Kidney epithelial cell (primary cell): ENCODE data around the gene SLC25A51. TPM values are rescaled to one million over a fixed set of nuclear protein-coding genes. Genes with fewer than 3 reads are reported as not detected.

Experiments used
- DNase-seq: peaks from one replicate; pipeline ENCODE4 v3.0.0-alpha.2; 2010; ENCODE audit warnings: low read depth
- H3K27me3 ChIP-seq: 2 replicates; pipeline ENCODE4 v1.6.0; 2011; ENCODE audit warnings: low read length; ENCODE audit not compliant: control insufficient read depth, insufficient read depth
- H3K36me3 ChIP-seq: 2 replicates; pipeline ENCODE4 v1.5.1; 2011; ENCODE audit warnings: low read length; ENCODE audit not compliant: control insufficient read depth, insufficient read depth
- H3K4me3 ChIP-seq: 2 replicates; pipeline ENCODE4 v1.5.1; 2011; ENCODE audit warnings: low read depth, mild to moderate bottlenecking, control low read depth, low read length
- total RNA-seq: library from RNA; depleted of rRNA; stranded (reverse); fragments of >200 nt; gene quantifications from 2 replicates; pipeline ENCODE4 v1.2.3, GENCODE V29; 2015
- TF ChIP-seq, protein P1 (sequence below): IDR thresholded peaks from 2 replicates; pipeline ENCODE4 v1.5.1; 2011; ENCODE audit warnings: mild to moderate bottlenecking, moderate library complexity, low read length, control low read depth, inconsistent platforms; ENCODE audit not compliant: insufficient read depth, poor library complexity, severe bottlenecking

SLC25A51 gene
- total RNA-seq, 1 donor from 2014 or later: 36.8 TPM

DNA sequence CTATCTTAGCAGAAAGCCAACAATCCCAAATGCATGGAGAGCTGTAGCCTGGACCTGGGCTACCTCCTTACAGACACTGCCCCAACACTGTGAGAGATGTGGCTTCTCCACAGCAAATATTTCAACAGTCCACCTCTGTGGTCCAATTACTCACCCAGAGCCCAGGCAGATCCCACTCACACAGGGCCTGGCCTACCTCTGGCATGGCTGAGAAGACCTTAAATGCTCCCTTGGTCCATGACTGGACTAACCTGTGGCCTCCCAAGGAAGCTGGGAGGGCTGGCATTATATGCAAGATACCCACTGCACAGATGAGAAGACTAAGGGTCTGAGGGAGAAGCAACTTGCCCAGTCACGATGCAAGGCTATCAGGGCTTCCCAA lies 22.8 kb upstream of the SLC25A51 start:
- Histone ChIP-seq H3K4me3 (no peak overlapping the region), H3K27me3 (no peaks in the 10 kb centered on the region), H3K36me3 (peaks cover 2% of the 10 kb centered on the region)
- DNase-seq: no peak
- TF ChIP-seq, protein P1, sequence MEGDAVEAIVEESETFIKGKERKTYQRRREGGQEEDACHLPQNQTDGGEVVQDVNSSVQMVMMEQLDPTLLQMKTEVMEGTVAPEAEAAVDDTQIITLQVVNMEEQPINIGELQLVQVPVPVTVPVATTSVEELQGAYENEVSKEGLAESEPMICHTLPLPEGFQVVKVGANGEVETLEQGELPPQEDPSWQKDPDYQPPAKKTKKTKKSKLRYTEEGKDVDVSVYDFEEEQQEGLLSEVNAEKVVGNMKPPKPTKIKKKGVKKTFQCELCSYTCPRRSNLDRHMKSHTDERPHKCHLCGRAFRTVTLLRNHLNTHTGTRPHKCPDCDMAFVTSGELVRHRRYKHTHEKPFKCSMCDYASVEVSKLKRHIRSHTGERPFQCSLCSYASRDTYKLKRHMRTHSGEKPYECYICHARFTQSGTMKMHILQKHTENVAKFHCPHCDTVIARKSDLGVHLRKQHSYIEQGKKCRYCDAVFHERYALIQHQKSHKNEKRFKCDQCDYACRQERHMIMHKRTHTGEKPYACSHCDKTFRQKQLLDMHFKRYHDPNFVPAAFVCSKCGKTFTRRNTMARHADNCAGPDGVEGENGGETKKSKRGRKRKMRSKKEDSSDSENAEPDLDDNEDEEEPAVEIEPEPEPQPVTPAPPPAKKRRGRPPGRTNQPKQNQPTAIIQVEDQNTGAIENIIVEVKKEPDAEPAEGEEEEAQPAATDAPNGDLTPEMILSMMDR: no peak

DNA sequence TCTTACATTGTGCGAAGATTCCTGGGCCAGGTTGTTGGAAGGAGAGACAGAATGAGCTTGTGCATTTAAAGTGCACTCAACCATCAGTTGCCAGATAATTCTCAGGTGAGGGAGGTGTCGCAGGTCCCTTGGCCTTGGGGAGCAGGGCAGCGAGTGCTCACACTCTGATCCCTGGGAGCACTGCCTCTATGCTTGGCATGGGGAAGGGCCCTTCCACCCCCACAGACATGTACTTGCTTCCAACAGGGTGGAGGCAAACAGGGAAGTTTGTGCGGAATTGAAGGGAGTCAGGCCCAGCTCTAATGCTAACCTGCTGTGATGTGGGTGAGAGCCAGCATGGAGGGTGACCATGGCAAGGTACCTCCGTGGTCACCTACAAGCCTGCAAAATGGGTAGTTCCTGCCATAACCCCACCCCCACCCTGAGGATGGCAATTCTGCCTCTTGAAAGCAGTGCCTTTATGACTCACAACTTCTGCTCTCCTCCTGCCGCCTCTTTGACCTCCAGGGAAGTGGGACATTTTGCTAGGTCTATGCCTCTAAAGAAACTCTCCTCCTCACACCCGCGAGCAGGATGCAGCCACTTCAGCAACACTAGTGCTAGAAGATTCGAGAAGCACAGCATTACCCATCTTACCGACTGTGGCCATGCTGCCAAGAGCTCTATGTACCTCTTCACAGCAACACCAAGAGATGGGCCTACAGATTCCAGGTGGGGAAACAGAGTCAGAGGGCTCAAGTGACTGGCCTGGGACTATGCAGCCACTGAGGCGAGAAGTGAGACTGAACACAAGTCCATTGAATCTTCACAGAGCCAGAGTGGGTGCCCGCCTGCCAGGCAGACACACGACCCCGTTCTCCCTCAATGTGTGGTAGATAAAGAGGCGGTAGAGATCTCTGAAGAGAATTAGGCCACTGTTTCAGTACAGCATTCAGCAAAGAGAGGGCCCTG lies 22.1 kb upstream of the SLC25A51 start:
- DNase-seq: no peak
- no peaks in the 10 kb centered on the region for H3K27me3 ChIP-seq
- peaks cover 2% of the 10 kb centered on the region for H3K36me3 ChIP-seq
- H3K4me3 ChIP-seq: no peak overlapping the region
- TF ChIP-seq, protein P1: no peak

DNA sequence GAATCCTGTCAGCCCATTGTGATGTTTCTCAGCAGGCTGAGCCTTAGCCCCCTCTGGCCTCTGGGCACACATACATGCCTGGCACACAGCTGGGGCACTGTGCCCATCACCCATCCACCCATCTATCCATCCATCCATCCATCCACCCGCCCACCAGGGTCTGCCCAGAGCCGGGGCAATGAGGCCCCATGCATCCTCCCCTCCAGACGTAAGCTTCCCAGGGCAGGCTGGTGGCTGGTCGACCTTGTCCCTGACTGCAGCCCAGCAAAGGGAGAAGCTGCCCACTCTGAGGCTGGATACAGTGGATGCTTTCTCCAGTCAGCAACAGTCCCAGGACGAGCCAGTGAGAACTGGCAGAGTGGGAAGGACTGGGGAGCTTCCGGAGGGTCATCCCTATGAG lies 21.1 kb upstream of the SLC25A51 start:
- TF ChIP-seq, protein P1: no peak

DNA sequence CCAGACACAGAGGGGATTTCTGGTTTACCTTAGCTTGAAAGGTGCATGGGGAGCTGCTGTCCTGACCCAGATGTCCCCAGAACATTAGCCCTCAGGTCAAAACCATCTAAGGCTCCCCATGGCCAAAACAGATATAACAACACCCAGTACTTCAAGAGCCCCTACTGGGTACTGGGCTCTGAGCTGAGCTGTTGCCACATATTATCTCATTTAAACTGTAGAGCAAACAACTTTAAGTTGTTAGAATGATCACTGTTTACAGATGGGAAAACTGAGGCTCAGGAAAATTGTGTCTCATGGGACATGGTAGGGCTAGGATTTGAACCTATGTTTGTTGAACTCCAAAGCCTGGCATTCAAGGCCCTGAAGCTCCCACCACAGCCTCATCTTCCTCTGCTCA lies 20.6 kb upstream of the SLC25A51 start:
- TF ChIP-seq, protein P1: no peak
- peaks cover 2% of the 10 kb centered on the region for H3K36me3 ChIP-seq
- DNase-seq: no peak
- no peak overlapping the region for H3K4me3 ChIP-seq
- no peaks in the 10 kb centered on the region for H3K27me3 ChIP-seq

More for the DNA sequence above, 21.1 kb upstream of the SLC25A51 start:
- Histone ChIP-seq H3K36me3 (peaks cover 2% of the 10 kb centered on the region), H3K27me3 (no peaks in the 10 kb centered on the region), H3K4me3 (no peak overlapping the region)
- DNase-seq: no peak

DNA sequence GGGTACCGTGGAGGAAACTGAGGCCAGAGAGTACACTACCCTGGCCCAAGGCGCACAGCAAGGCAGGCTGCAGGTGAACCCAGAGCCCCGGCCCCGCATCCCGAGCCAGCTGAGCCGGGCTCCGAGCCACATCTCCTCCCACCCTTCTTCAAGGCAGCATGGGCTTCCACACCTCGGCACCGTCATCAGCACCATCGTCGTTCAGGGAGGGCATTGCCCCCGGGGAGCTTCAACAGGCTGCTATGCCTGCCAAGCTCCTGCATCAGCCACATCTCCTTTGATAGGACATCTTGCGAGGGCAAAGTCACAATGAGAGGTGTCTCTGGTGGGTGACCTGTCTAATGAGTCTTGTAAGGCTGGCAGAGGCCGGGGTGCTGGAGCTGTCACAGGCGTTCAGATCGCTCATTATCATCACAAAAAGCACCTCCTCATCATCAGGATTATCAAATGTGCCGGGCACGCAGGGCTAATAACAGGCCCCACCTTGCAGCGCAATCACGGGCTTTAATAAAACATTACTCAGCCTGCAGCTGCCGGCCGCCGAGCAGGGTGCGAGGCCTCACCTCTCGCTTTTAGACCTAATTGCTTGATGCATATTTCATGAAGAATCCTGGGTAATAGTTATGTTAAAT lies 20.0 kb upstream of the SLC25A51 start:
- H3K4me3 ChIP-seq: no peak overlapping the region
- no peak for DNase-seq
- TF ChIP-seq, protein P1: no peak
- H3K27me3 ChIP-seq: no peaks in the 10 kb centered on the region
- H3K36me3 ChIP-seq: no peaks in the 10 kb centered on the region
